HepG2 (cell line): ENCODE data around the gene DNAAF1. TPM values are rescaled to one million over a fixed set of nuclear protein-coding genes. Genes with fewer than 3 reads are reported as not detected.
A peak's percentile ranks its signal among the peaks of the same experiment; 100 is the strongest.

Source experiments
- AFF4 ChIP-seq: sonication (generic); formaldehyde crosslinking; IDR thresholded peaks from 2 replicates; pipeline ENCODE4 v1.4.0; 2020; ENCODE audit warnings: missing genetic modification reagents
- BCL6 ChIP-seq: IDR thresholded peaks from 2 replicates; pipeline ENCODE4 v1.6.1; 2016; ENCODE audit warnings: missing genetic modification reagents, missing compliant biosample characterization
- HNF4G ChIP-seq, 2 experiments: sonication (generic) in 1 of 2; formaldehyde crosslinking in 1 of 2; IDR thresholded peaks; 2 replicates each; pipeline versions ENCODE4 v1.4.0 to v1.6.1; 2011 to 2020; ENCODE audit warnings: borderline replicate concordance in 2 of 2, low read depth in 2 of 2, mild to moderate bottlenecking in 2 of 2, low read length in 1 of 2, missing genetic modification reagents in 1 of 2, moderate library complexity in 1 of 2
- PCBP1 ChIP-seq: fragments of 200-400 bp; formaldehyde crosslinking; IDR thresholded peaks from 2 replicates; pipeline ENCODE4 v1.6.1; 2017; ENCODE audit warnings: mild to moderate bottlenecking, low read depth, low read length, borderline replicate concordance
- SNAI1 ChIP-seq: sonication (generic); formaldehyde crosslinking; IDR thresholded peaks from 2 replicates; pipeline ENCODE4 v1.5.0; 2020; ENCODE audit warnings: mild to moderate bottlenecking, missing genetic modification reagents, borderline replicate concordance
- SNAPC5 ChIP-seq: sonication (generic); formaldehyde crosslinking; IDR thresholded peaks from 2 replicates; pipeline ENCODE4 v1.8.1; 2023; ENCODE audit warnings: mild to moderate bottlenecking, missing genetic modification reagents, borderline replicate concordance
- STAT5B ChIP-seq: sonication (generic); formaldehyde crosslinking; IDR thresholded peaks from 2 replicates; pipeline ENCODE4 v1.4.0; 2020; ENCODE audit warnings: missing genetic modification reagents
- ZBTB2 ChIP-seq: sonication (generic); formaldehyde crosslinking; IDR thresholded peaks from 2 replicates; pipeline ENCODE4 v1.8.0; 2022; ENCODE audit warnings: low read depth, missing genetic modification reagents
- ZBTB4 ChIP-seq: sonication (generic); formaldehyde crosslinking; IDR thresholded peaks from 2 replicates; pipeline ENCODE4 v1.4.0; 2020; ENCODE audit warnings: missing genetic modification reagents, mild to moderate bottlenecking, borderline replicate concordance
- ZNF251 ChIP-seq: sonication (generic); formaldehyde crosslinking; IDR thresholded peaks from 2 replicates; pipeline ENCODE4 v1.9.0; 2021; ENCODE audit warnings: mild to moderate bottlenecking, missing genetic modification reagents
- ZNF276 ChIP-seq: sonication (generic); formaldehyde crosslinking; IDR thresholded peaks from 2 replicates; pipeline ENCODE4 v1.4.0; 2020; ENCODE audit warnings: mild to moderate bottlenecking, low read depth, missing genetic modification reagents
- ZNF773 ChIP-seq: sonication (generic); formaldehyde crosslinking; IDR thresholded peaks from 2 replicates; pipeline ENCODE4 v1.4.0; 2020; ENCODE audit warnings: missing genetic modification reagents, borderline replicate concordance
- ZNF784 ChIP-seq: sonication (generic); formaldehyde crosslinking; IDR thresholded peaks from 2 replicates; pipeline ENCODE4 v1.5.1; 2020; ENCODE audit warnings: missing genetic modification reagents, mild to moderate bottlenecking, borderline replicate concordance
- polyA plus RNA-seq, 8 experiments: library from polyadenylated mRNA; depleted of rRNA in 3 of 8; stranded (reverse) in 7 of 8; unstranded in 1 of 8; fragments of >200 nt; fragmentation: Illumina TruSeq in 4 of 8; extraction: Trizol in 4 of 8; gene quantifications; 2 replicates each; pipeline versions ENCODE4 v1.2.1 to v1.2.3, GENCODE V29; 2011 to 2016; ENCODE audit warnings: low read depth in 4 of 8, missing spikeins in 1 of 8, mixed read lengths in 1 of 8; ENCODE audit not compliant: insufficient read depth in 1 of 8
- total RNA-seq, 5 experiments: library from RNA; depleted of rRNA; stranded (reverse); fragments of >200 nt; fragmentation: Illumina TruSeq; extraction: Trizol; gene quantifications; 2 replicates each; pipeline ENCODE4 v1.2.3, GENCODE V29; 2016; ENCODE audit warnings: low read depth in 1 of 5

The DNAAF1 gene
- total and polyA plus RNA-seq, 2 of the 13 experiments (the other 11 are each of a cell fraction or from before 2014, with no cell fraction given): 0.04 TPM; not detected in 1

- TF ChIP-seq ZBTB2 (no peak), ZNF773 (CRISPR knock-in tag) (no peak), ZNF784 (CRISPR knock-in tag) (0 out of 2 replicates have a peak, but pooled peaks have one; percentile 26), BCL6 (CRISPR knock-in tag) (peak; percentile 56), SNAPC5 (CRISPR knock-in tag) (no peak), ZNF251 (CRISPR knock-in tag) (no peak), PCBP1 (no peak), SNAI1 (CRISPR knock-in tag) (no peak), ZNF276 (CRISPR knock-in tag) (no peak), HNF4G (IDR thresholded peaks at IDR 0.05; ENCODE audit: borderline replicate concordance, low read depth, low read length) (peak; percentile 66; the same call in 1 of the 2 replicates), HNF4G (CRISPR knock-in tag; IDR thresholded peaks at IDR 0.05; ENCODE audit: borderline replicate concordance, low read depth) (0 out of 2 replicates have a peak, but pooled peaks have one; percentile 11), ZBTB4 (CRISPR knock-in tag) (peak; percentile 45; the same call in 1 of the 2 replicates), AFF4 (CRISPR knock-in tag) (0 out of 2 replicates have a peak, but pooled peaks have one; percentile 11), STAT5B (CRISPR knock-in tag) (no peak)
These were observed 6.1 kb upstream of the DNAAF1 start (continued) for GRCh38 chr16:84138824-84139627.
